HL-60/S4 treated with retinoic acid at 250 ng/mL for 4 days and 3 days (cell line): Measurements from ENCODE around the gene FLCN.
"Not testable (repeated sequence)": the region's sequence is repeated elsewhere in the genome, so short reads cannot be mapped to it uniquely, and the experiment has no call there.

Experiments
- in situ Hi-C: fragments of 300-500 bp; cut with MboI; formaldehyde crosslinking; loops from 2 replicates; pipeline ENCODE4 v1.7.0; 2022; ENCODE audit warnings: low sequenced_read_pairs

FLCN gene, protein sequence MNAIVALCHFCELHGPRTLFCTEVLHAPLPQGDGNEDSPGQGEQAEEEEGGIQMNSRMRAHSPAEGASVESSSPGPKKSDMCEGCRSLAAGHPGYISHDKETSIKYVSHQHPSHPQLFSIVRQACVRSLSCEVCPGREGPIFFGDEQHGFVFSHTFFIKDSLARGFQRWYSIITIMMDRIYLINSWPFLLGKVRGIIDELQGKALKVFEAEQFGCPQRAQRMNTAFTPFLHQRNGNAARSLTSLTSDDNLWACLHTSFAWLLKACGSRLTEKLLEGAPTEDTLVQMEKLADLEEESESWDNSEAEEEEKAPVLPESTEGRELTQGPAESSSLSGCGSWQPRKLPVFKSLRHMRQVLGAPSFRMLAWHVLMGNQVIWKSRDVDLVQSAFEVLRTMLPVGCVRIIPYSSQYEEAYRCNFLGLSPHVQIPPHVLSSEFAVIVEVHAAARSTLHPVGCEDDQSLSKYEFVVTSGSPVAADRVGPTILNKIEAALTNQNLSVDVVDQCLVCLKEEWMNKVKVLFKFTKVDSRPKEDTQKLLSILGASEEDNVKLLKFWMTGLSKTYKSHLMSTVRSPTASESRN

DNA sequence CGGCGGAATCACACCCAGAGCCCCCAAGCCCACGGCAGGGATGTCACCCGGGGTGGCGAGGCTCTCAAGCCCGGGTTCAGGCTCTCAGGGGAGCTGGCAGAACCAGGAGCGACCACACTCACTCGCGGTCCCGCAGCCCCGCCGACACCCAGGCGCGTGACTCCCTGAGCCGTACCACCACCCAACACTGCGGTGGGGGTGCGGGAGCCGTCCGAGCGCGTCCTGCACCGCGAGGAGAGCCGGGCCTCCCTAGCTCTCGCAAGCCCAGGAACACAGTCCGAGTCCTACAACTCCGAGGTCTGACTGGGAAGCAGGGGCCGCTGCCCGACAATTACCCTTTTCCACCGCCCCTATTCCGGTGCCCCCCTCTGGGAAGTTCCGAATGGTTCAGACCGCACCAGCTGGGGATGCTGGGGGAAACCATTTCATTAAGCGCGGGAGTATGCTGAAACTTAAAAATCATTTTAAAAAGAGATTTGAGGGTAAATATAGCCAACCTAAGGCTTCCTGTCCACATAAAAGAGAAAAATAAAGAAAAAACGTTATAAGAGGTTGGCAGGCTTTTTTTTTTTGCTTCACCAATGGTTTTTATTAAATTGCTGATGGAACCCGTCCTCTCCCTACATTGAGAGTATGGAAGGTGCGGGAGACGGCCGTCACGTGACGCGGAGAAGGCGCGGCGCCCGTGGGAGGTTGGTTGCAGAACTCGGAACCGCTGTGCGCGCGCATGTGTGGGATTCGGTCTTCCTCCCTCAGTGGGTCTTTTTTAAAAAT lies at the start of gene FLCN:
Gene FLCN (minus strand): TSS at position 143 of the 774 bp plus-strand sequence. CDS start 9,031 bp downstream, outside the sequence.
- in situ Hi-C loops, result no loop called here

DNA sequence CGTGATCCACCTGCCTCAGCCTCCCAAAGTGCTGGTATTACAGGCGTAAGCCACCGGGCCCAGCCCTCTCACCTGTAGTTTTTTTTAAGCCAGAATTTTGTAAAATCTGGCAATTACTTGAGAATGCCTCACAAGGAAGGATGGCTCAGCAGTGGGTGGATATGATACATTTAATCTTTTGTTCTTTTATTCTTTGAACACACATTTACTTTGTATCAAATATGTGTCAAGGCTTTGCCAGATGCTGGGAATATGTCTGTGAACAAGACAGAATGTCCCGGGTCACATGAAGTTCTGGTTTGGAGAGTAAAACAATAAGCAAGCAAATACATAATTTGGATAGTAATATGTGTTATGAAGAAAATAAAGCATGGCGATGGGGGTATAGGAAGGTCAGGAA lies 49.0 kb upstream of the FLCN start:
- in situ Hi-C loops, result no loop called here

DNA sequence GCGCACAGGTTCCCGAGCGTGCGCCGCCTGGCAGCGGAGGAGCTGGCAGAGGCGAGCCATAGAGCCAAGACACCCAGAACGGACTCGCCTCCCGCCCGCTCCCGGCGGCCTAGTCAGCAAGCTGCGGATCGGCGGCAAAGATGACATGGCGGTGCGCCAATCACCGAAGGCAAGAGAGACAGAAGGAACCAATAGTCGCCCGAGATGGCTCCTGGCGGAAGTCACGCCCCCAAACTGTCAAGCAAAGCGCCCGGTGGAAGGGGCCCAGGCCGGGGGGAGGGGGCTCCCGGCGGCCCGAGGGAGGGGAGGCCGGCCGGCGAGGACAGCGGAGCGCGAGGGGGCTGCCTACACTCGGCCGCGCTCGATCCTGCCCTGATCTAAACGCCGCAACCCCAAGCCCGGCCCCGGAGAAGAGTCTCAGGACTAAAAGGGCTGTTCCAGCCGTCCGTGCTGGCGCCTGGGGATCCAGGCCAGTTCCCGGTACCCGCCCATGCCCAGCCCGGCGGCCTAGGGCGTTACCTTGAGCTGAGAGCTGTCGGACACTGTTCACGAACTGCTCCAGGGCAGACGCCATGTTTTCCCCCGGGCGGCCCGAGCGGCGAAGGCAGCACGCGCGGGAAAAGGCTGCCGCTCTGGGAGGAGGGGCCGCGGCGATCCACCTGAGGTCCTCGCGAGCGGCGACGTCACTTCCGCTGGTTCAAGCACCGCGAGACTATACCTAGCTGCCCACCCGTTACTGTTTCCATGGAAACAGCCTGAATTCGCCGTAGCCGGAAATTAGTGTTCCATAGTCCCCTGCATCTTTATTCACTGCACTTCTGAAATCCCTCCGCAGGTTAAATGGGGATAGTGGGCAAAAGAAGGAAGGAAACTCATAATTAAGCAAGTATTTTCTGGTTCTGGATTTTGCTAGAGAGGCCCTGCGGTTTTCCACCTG lies 43.9 kb upstream of the FLCN start, which contains the start of gene COPS3:
Gene COPS3 (minus strand): TSS at position 634 of the 937 bp plus-strand sequence. CDS start 60 bp downstream, at position 574.
- in situ Hi-C loops, result no loop called here

DNA sequence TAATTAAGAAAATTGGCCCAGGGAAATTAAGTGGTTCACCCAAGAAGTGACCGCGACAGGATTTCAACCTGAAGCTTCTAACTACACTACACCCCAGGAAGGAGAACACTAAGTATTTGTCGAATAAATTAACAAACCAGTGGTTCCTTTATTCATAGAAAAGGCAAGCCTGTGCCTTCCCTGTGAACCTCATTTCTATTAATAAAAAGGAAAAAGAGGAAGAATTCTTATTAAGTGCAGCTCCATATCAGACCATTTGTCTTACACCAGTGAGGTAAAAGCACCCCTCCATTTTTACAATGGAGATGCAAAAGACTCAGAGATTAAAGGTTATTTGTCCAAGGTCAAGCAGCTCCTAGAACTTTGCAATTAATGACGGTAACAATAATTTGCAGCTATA lies 42.3 kb upstream of the FLCN start:
- in situ Hi-C loops, result no loop called here

DNA sequence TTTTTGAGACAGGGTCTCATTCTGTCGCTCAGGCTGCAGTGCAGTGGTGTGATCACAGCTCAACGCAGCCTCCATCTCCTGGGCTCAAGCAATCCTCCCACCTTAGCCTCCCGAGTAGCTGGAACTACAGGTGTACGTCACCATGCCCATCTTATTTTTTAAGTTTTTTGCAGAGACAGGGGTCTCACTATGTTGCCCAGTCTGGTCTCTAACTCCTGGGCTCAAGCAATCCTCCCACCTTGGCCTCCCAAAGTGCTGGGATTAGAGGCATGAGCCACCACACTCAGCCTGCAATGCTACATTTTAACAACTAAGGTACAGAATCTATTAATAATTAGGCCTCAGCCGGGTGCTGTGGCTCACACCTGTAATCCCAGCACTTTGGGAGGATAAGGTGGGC lies 40.5 kb upstream of the FLCN start:
- in situ Hi-C loops, result not testable (repeated sequence)

DNA sequence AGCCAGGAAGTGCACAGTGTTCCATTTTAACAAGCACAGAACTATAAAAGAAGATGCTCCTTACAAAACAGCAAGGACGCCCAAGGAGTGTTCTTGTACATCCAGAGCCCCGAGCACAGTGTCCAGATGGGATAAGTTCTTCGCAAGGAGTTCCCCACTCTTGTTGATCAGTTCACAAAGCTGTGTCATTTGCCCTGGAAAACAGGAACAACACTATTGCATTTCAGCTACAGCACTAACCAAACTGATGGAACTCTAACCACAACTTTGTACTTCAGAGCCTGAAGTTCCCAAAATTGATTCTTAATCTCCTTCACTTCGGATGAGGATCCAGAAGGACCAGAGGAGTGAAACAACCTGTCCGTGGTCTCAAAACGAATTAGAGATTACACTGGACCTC lies 39.0 kb upstream of the FLCN start:
- in situ Hi-C loops, result no loop called here

DNA sequence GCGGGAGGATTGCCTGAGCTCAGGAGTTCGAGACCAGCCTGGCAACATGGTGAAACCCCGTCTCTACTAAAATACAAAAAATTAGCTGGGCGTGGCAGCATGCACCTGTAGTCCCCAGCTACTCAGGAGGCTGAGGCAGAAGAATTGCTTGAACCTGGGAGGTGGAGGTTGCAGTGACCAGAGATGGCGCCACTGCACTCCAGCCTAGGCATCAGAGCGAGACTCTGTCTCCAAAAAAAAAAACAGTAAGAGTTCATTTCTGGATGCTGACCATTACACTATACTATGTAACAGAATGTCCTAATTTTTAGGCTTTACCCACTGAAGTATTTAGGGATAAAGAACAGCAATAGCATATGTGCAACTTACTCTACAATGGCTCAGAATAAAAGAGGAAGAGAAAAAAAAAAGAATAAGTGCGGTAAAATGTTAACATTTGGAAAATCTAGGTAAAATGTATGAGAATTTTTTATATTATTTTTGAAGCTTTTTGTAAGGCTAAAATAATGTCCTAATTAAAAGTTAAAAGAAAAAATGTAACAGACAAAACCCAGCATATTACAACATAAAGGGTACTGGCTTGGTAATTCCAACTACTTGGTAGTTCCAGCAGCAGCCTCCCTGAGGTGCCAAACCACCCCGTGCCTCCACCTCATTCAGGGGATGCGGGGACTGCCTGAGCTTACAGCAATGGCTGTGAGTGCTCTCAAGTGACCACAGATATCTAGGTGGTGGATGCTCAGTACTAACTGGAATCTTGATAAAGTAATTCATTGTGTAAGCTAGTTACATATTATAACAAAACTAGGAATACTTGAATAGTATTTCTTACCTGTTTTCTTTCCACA lies 33.2 kb upstream of the FLCN start:
- in situ Hi-C loops, result no loop called here

DNA sequence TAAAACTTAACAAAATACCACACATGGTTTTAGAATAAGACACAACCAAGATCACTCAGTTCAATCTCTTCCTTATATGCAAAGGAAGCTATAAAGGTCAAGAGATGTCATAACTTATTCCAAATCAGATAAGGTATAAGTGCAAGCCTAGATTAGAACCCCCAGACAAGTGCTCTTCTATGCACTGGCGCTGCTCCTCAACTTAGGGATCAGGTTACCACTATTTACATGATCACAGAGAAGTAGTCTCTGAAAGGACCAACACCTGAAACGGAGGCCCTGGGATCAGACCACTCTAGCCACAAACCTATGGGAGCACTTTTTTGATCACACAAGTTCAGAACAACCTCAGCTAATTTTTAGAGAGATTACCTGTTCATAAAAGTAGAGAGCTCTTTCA lies 27.5 kb upstream of the FLCN start:
- in situ Hi-C loops, result no loop called here

DNA sequence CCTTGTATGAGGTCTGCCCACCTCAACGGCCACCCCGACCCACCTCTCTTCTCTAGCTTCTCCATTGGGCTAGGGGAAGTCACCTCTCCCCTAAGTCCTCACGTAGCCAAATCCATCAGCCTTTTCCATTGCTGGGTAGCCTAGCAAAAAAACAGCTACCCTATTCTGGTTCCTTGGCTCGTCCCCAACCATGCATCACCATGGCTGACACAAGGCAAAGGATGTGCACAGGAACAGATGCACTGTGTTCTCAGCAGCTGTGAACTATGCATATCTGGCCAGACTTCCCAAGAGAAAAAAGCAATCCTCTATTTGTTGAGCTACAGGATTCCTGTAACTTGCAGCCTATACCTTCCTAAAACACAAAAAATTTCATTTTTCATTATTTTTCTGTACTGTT lies 22.0 kb upstream of the FLCN start:
- in situ Hi-C loops, result no loop called here

DNA sequence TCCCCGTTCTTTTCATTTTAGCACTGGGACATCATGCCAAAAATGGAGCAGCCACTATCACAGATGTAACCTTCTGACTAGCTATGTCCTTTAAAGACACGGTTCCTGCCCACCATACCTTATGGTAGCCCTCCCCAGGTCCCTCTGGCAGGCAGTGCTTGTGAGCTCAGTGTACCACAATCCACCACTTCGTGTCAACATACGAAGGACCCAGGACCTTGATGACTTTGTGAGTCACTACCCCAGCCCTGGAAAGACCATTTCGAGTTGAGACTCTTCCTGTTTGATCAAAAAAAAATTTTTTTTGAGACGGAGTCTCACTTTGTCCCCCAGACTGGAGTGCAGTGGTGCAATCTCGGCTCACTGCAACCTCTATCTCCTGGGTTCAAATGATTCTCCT lies 21.0 kb upstream of the FLCN start:
- in situ Hi-C loops, result no loop called here

DNA sequence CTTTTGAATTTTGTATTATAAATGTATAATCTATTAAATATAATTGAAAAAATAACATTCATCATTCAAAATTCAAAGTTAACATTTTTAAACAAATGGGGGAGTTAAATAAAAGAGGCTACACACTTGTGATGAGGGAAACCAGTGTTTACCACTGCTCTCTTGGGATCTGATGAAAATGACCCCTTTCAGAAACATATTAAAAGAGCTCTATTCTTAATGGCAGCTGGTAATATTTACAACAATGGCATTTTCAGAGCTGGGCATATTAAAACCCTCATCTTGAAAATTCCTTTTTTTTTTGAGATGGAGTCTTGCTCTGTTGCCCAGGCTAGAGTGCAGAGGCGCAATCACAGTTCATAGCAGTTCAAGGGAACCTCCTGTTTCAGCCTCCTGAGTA lies 19.3 kb upstream of the FLCN start:
- in situ Hi-C loops, result no loop called here

DNA sequence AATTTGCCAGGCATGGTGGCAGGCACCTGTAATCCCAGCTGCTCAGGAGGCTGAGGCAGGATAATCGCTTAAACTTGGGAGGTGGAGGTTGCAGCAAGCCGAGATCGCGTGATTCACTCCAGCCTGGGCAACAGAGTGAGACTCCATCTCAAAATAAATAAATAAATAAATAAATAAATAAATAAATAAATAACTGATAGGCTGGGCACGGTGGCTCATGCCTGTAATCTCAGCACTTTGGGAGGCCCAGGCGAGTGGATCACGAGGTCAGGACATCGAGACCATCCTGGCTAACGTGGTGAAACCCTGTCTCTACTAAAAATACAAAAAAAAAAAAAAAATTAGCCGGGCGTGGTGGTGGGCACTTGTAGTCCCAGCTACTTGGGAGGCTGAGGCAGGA lies 18.7 kb upstream of the FLCN start:
- in situ Hi-C loops, result not testable (repeated sequence)

DNA sequence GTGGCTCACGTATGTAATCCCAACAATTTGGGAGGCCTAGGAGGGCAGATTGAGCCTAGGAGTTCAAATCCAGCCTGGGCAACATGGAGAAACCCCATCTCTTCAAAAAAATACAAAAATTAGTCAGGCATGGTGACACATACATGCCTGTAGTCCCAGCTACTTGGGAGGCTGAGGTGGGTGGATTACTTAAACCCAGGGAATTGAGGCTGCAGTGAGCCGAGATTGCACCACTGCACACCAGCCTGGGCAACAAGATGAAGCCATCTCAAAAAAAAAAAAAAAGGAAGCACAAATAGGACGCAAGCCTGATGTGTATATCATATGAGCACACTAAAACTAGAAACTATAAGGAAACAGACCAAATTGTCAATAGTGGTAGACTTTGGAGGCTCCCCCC lies 17.1 kb upstream of the FLCN start:
- in situ Hi-C loops, result no loop called here

DNA sequence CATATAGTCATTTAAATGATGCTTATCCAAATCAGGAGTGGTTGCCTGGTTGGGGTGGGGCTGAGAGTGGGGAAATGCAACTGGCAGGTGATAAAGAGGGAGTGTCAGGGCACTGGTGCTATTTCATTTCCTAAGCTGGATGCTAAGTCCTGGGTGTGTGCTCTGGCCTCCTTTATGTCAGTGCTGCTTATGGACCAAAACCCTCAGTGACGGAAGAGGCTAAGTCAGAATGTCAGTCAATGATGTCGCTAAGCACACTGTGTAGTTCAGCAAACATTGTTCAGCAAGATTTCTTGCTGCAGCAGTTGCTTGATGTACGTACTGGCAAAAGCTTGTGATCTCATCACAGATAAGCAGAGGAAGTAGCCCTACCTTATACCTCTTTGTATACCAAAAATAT lies 16.4 kb upstream of the FLCN start:
- in situ Hi-C loops, result no loop called here

DNA sequence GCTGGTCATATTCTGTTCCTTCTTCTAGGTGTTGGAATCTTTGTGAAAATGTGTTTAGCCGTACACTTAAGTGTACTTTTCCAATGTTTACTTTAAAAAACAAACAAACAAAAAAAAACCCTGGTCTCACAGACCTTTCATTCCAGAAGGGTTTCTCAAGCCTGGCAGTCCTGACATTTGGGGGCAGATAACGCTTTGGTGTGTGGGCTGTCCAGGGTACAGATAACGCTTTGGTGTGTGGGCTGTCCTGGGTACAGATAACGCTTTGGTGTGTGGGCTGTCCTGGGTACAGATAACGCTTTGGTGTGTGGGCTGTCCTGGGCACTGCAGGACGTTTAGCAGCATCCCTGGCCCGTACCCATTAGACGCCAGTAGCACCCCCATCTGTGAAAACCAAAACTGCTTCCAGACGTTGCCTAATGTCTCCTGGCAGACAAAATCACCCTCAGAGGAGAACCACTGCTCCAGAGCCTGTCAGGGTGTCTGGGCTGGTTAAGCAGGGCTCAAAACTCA lies 15.2 kb upstream of the FLCN start:
- in situ Hi-C loops, result no loop called here

DNA sequence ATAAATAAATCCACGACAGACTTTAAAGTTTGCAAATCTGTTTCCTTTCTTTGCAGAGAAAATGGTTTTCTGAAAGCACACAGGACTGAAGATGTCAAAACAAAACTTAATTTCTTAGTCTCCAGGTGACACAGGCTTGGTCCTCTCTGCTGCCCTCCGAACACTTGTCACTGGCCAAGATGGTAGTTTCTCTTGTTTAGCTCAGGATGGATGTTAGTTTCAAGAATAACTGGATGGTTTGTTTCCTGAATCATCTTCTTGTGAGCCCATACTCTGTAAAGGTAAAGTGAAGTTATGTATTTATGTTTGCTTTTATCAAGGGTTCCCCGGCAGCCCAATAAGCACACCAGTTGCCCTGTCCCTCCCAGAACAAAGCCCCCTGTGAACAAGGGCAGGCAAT lies 9.9 kb upstream of the FLCN start:
- in situ Hi-C loops, result no loop called here

DNA sequence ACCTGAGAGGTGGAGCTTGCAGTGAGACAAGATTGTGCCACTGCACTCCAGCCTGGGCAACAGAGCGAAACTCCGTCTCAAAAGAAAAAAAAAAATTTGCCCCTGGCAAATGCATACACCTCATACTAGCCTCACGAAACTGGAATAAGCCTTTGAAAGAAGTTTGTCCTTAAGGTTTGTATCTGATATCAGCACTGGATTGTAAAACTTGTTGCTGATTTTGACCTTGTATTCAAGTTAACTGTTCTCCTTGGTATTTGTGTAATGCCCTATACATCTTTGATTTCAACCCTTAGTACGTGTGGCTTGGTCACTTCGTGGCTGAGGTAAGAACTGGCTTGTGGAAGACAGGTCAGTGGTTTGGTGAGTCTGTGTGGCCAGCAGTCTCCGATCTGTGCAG lies 6.2 kb upstream of the FLCN start:
- in situ Hi-C loops, result no loop called here

DNA sequence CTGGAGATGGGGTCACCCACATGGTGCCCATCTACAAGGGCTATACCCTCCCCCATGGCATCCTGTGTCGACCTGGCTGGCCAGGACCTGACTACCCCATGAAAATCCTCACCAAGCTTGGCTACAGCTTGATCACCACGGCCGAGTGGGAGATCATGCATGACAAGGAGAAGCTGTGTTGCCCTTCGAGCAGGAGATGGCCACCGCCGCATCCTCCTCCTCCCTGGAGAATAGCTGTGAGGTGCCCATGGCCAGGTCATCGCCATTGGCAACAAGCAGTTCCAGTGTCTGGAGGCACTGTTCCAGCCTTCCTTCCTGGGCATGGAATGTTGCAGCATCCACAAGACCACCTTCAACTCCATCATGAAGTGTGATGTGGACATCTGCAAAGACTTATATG lies 5.3 kb upstream of the FLCN start:
- in situ Hi-C loops, result no loop called here

DNA sequence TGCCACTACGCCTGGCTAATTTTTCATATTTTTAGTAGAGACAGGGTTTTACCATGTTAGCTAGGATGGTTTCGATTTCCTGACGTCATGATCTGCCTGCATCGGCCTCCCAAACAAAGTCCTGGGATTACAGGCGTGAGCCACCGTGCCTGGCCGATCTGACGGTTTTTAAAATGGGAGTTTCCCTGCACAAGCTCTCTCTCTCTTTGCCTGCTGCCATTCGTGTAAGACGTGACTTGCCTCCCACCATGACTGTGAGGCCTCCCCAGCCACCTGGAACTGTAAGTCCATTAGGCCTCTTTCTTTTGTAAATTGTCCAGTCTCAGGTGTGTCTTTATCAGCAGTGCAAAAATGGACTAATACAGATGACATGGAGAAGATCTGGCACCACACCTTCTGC lies 4.7 kb upstream of the FLCN start:
- in situ Hi-C loops, result no loop called here

DNA sequence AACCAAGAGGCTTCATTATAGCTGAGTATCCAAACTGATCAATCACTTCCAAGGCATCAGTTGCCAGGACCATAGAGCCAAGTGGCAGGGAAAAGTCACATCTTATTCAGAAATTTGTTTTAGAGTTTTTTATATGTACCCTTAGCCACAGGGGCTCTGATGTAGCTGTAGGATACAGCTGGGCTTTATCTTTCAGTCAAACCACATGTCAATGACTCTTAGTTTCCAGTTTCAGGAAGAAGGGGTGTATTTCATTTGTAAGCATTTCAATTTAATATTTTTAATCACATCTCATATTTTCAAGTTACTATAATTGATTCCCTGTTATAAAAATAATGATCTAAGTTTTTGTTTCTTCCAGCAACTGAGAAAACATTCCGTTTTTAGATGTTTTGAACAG lies 2.9 kb upstream of the FLCN start:
- in situ Hi-C loops, result no loop called here
